Fibroblast of upper back skin (primary cell): Measurements from ENCODE around the gene ZBTB49.
"Not testable (repeated sequence)": the region's sequence is repeated elsewhere in the genome, so short reads cannot be mapped to it uniquely, and the experiment has no call there.

Experiments
- DNase-seq: peaks from one replicate; pipeline ENCODE4 v3.0.0-alpha.2; 2013

Gene ZBTB49, protein sequence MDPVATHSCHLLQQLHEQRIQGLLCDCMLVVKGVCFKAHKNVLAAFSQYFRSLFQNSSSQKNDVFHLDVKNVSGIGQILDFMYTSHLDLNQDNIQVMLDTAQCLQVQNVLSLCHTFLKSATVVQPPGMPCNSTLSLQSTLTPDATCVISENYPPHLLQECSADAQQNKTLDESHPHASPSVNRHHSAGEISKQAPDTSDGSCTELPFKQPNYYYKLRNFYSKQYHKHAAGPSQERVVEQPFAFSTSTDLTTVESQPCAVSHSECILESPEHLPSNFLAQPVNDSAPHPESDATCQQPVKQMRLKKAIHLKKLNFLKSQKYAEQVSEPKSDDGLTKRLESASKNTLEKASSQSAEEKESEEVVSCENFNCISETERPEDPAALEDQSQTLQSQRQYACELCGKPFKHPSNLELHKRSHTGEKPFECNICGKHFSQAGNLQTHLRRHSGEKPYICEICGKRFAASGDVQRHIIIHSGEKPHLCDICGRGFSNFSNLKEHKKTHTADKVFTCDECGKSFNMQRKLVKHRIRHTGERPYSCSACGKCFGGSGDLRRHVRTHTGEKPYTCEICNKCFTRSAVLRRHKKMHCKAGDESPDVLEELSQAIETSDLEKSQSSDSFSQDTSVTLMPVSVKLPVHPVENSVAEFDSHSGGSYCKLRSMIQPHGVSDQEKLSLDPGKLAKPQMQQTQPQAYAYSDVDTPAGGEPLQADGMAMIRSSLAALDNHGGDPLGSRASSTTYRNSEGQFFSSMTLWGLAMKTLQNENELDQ

DNA sequence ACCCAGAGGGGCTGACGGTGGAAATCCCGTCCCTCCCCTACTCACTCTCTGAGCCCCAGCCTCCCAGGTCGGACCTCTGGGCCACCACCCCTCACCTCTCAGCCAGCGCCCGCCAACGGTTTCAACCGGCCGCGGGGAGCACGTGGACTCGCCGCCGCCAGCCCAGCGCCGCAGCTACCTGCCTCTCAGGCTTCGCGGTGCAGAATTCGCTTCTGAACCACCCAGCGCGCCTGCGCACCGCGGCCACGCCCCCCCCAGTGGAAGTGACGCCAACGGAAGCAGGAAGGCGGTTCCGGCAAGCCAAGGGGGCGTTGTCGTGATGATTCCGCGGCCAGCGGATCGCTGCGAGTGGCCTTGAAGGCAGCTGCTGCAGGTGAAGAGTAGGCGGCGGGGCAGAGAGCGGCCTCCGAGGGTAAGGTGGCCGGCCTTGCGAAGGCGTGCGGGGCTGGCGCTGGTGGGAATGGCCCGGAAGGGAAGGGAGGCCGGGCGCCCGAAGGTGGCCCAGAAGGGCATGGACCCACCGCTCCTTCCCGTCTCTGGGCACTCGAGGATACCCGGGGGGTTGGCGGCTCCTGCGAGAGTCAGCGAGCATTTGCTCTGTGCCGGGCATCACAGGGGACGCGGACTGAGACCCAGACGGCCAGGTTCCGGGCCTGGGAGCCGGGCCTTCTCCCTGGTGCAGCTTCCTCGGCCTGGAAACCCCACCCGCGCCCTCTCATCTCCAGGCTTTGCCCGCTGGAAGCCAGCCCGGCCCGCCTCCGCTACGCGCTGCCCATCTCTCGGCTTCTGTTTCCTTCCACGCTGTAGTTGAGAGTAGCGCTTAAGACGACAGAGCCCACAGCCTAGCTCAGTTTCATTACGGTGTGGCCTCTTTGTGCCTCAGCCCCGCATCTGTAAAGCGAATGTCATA is at the start of gene ZBTB49, which contains the start of gene LYAR:
TSS of gene ZBTB49 (plus strand) at position 311 of the 910 bp plus-strand sequence. CDS start 9,695 bp downstream, outside the sequence.
TSS of gene LYAR (minus strand) at position 214 of the 910 bp plus-strand sequence. CDS start 6,412 bp downstream, outside the sequence.
- peak; percentile 83 for DNase-seq

DNA sequence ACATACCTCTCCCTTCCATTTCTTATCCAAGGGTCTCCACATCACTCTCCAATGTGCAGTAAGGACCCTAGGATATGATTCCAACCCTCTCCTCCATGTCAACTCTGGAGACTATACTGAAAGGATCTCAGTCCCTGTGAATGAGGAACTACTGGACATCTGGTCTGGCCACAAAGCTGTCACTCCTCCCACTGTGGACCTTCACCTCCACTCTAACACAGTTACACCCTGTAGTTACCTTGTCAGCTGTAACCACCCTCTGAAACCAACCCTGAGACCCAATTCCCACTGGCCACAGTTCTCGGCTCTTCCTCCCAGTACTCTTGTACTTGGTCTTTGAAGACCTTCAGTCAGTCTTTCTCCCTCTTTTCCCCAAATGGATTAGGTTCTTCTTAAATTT is 44.9 kb upstream of the ZBTB49 start:
- DNase-seq, result no peak

DNA sequence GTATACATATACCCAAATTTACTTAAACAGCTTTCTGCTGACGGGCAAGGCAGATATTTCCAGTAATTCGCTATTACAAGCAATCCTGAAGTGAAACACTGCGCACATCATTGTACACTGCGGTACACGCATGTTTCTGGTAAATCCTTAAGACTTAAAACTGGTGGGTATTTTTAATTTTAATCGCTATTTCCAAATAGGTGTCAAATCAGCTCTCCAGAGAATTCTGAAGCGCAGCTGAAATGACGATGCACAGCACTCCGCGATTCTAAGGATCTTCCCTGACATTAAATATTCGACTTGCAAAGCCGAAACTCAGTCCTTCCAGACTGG is 42.4 kb upstream of the ZBTB49 start:
- DNase-seq, result no peak

DNA sequence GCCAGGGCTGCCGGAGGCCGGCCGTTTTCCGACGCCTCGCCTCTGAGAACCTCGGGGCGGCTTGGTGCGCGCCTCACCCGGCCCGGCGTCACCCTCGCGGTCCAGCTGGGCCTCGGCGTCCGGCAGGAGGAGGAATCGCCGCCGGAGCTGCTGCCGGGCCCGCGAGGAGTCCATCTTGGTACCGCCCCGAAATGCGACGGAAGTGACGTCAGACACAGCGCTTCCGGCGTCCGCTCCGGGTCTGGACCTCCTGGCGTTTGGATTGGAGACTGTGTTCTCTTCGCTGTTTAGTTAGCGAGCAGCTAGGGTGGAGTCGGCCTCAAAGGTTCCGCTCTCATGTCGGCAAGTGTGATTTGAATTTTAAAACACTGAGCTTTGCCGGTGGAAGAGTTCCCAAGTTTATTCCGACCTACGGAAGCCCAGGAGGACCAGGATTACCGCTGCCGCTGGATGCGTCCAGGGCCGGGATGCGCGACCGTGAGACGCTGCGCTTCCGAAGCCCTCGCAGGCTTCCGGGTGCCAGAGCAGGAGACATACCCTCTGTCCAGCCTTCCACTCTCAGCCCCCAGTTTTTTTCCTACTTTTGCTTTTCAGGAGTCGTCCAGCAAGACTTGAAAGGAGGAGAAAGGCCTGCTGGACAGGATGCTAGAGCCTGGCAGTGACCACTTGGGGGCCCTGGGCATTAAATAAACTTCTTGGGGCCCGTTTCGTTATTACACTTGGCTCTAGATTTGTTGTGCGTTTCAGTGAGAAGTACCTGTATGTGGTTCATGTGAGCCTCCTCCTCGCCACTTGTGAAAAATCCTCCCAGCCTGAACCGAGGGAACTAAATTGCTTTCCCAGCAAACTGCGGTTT is 41.8 kb upstream of the ZBTB49 start, which contains the start of gene TMEM128:
TSS of gene TMEM128 (minus strand) at position 195 of the 856 bp plus-strand sequence. CDS start at position 174, 21 bp downstream.
- DNase-seq, result peak; percentile 92

DNA sequence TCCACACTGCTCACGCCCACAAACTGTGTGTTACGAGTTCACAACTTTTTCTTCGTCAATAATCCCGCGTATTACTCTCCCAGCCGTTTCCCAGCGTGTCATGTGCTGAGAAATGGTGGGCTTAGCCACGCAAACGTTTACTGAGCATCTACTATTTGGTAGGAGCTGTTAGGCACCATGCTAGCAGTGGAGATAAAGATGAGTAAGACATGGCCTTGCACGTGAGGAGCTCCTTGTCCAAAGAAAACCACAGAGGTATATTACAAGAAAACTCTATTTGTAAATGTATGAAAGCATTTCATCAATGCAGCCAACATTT is 41.2 kb upstream of the ZBTB49 start:
- DNase-seq, result peak; percentile 2

DNA sequence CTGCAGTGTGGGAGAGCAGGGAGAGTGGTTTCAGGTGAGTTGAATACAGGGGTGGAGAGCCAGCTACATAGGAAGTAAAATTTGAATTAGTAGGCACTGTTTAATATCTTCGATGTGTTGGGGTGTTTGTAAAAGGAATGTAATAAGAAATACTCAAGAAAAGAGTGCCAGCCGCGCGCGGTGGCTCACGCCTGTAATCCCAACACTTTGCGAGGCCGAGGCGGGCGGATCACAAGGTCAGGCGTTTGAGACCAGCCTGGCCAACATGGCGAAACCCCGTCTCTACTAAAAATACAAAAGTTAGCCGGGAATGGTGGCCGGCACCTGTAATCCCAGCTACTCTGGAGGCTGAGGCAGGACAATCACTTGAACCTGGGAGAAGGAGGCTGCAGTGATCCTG is 40.7 kb upstream of the ZBTB49 start:
- DNase-seq, result not testable (repeated sequence)

DNA sequence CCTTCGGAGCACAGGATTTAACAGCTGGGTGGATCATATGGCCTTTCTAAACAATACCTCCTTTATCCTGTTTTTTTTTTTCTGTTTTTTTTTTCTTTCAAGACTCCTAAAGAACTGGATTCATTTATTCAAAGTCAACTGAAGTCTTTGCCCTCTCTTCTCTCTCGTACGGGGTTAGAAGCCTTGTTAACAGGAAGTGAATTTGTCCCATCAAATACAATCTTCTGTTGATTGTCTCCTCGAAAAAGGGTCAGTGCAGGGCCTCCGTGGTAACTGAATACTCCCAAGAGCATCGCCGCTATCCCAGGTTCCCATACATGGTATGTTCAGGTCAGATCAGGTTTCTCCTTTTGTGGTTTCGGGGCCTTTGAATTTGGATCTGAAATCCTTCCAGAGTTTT is 40.2 kb upstream of the ZBTB49 start:
- no peak for DNase-seq

DNA sequence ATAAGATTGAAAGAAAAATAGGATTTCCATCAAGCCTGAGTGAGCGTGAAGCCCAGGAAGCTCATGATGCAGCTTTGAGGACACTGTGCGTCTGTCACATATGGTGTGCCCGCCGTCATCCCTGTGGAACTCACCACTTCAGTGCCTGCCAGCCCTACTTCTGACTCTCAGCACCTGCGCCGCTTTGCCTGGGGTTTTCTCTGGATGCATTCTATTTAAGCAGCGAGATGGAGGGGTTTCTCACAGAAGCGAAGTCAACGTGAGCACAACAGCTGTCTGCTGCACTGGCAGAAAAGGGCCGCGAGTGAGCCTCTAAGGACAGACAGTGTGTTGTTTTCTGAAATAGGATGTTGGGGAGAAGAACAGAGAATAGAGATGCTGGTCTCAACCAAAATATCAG is 35.9 kb upstream of the ZBTB49 start:
- no peak for DNase-seq

DNA sequence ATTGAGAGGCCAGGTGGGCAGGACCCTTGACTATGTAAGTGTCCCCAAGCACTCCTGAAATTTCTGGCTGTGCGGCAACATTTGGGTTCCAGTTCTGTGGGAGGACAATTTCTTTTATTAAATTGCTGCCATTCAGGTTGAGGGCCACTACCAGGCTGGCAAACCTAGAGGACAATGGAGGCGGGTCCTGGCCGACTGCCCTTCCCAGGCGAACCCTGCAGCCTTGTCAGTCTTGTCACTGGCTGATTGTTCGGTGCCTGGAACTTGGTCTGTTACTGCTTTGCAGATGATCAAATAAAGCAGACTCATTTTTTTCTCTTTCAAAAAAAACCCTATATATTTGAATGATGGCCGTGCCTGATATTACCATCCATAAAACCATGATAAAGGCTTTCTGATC is 35.4 kb upstream of the ZBTB49 start:
- DNase-seq, result no peak

DNA sequence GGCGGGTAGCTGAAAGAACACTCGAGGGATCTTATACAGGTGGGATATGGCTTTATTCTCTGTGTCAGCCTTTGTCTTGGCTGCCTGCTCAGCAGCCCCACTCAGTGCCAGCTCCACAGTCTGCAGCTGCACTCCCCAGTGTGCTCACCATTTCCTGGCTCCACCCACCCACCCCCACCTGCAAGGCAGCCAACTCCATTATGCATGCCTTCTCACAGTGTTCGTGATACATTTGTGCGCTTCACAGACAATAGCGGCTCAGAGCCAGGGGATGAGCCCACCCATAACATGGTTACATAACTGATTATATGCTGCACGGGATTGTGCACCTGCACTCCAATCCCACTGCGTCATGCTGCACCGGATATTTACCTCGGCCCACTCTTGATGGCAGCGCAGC is 33.3 kb upstream of the ZBTB49 start:
- DNase-seq, result no peak

DNA sequence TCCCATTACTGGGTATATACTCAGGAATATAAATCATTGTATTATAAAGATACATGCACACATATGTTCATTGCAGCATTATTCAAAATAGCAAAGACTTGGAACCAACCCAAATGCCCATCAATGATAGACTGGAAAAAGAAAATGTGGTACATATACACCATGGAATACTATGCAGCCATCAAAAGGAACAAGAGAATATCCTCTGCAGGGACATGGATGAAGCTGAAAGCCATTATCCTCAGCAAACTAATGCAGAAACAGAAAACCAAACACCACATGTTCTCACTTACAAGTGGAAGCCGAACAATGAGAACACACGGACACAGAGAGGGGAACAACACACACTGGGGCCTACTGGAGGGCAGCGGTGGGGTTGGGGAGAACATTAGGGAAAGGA is 32.3 kb upstream of the ZBTB49 start:
- not testable (repeated sequence) for DNase-seq

DNA sequence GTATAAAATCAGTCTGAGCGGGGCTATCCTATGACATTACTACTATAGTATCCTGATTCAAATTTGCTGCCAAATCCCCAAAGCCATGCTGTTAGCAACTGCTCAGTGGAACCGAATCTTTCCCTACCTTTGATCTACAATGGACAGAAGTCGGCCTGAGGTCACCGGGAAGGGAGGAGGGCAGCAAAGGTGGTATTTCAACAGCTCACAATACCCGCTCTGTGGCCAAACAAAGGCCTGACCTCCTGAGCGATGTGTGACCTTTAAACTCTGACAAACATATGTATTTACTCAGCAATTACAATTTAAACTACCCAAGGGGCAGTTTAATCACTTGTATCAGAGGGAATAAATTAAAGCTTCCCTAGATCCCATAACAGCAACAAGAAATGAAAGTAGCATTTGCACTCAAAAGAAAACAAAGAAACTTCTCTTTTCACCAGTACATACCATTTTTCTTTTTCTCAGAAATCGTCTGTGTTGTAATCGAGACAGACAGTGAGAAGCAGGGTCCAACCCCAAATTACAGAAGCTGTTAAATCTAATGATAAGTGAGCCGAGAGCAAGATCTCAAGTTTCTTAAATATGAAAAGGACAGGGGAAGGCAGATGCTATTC is 30.5 kb upstream of the ZBTB49 start:
- DNase-seq, result no peak

DNA sequence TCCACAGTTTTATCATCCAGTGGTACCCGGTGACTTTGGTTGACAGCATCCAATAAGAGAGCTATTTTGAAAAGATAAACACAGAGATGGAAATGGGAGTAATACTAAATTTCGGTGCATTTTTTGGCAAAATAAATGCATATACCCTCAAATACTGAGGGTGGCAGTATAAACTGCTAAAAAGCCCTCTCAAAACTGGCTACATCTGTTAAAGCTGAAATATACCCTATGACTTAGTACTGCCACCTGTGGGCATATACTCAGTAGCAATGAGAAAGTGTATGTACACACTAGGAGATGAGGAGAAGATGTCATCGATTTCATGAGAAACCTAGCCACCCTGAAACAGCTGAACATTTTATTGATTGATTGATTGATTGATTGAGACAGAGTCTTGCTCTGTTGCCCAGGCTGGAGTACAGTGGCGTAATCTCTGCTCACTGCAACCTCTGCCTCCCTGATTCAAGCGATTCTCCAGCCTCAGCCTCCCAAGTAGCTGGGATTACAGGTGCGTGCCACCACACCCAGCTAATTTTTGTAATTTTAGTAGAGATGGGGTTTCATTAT is 29.8 kb upstream of the ZBTB49 start:
- peak; percentile 51 for DNase-seq

DNA sequence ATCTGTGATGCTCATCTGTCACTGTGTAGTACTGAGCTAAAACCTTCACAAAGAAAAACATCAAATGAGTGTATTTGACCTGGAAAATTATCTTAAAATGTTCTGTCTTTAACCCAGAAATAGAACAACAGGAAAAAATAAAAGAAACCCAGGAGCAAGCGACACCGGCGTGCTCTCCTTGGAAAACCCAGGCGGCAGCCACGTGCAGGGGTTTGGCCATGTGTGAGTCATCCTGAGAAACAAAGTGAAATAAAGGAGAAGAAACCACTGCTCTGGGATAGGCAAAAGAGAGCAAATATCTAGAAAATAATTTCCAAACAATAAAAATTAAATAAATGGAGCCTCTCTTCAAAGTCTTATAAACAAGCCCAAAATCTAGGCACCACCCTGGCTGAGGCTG is 22.1 kb upstream of the ZBTB49 start:
- DNase-seq, result no peak

DNA sequence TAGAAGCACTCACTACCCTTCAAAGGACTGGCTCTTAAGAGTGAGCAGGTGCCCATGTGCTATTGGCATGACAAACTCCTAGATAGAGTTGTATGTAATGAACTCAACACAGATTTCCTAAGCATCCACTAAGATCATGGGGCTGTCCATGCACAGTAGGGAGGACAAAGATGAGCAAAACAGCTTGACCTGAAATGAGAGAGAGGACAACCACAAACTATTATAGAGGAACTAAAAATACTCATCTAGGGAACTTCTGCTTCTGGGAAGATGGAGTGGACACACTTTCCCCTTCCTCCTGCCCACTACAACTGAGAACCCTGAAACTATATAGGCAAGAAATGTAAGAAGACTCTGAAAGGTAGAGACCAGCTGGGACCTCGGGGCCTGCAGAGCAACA is 21.3 kb upstream of the ZBTB49 start:
- no peak for DNase-seq

DNA sequence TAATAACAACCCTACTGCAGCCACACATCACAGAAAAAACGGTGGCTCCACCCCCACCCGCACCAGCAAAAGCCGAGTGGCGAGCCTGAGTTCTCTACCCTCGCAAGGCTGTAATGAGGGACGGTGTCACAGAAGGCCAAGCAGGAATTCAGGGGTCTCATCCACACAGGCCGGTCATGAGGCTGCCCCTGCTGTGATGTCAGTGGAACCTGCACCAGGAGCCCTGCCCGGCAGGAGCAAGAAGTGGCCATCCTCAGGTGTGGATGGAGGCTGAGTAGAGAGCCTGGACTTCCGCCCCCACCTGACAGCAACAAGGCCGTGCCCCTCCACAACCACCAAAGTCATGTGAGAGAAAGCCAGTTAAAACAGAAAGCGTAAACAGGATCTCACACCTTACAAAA is 20.7 kb upstream of the ZBTB49 start:
- no peak for DNase-seq

DNA sequence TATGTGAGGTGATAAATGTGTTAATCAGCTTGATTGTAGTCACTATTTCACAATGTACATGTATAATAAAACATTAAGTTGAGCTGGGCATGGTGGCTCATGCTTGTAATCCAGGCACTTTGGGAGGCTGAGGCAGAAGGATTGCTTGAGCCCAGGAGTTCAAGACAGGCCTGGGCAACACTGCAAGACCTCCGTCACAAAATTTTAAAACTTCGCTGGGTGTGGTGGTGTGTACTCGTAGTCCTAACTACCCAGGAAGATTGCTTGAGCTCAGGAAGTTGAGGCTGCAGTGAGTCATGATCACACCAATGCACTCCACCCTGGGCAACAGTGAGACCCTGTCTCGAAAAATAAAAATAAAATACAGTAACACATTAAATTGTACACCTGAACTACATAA is 20.2 kb upstream of the ZBTB49 start:
- no peak for DNase-seq

DNA sequence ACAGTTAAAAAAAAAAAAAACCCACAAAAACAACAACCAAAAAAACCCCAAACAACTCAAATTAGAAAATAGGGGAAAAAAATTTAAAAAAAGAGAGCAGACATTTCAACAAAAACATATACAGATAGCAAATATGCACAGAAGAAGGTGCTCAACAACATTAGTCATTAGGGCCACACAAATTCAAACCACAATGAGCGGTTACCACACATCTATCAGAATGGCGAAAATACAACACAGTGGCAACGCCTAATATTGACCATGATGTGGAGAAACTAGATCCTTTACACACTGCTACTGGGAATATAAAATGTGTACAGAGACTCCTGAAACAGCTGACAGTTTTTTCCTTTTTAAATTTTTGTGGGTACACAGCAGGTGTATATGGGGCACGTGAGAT is 19.5 kb upstream of the ZBTB49 start:
- DNase-seq, result no peak

DNA sequence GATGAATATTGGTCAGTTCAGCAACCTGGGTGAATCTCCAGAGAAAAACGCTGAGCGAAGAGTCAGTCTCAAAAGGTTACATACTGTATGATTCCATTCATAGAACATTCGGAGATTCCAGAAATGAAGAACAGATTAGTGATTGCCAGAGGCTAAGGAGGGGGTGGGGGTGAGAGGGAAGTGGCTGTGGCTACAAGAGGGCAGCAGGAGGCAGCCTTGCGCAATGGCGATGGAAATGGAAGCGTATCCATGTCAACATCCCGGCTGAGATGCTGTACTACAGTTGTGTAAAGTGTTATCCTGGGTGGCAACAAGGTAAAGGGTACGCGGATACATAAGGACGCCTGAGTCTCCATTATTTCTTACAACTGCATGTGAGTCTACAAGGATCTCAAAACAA is 18.1 kb upstream of the ZBTB49 start:
- no peak for DNase-seq

DNA sequence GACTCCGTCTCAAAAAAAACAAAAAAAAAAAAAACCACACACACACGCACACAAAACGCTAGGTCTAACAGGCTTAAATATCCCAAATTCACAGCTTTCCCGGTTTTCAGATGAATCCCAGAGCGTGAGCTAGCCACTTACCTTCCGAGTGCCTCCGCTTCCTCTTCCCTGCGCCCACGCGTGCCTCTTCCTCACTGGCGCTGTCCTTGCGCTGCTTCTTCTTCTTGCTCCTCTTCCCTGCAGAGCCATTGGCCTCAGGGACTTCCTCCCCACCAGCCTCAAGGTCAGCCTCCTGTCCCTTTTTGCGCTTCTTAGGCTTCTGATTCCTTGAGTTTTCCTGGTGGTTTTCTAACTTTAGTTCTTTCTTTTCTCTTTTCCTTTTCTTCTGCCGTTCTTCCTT is 15.8 kb upstream of the ZBTB49 start:
- DNase-seq, result no peak

DNA sequence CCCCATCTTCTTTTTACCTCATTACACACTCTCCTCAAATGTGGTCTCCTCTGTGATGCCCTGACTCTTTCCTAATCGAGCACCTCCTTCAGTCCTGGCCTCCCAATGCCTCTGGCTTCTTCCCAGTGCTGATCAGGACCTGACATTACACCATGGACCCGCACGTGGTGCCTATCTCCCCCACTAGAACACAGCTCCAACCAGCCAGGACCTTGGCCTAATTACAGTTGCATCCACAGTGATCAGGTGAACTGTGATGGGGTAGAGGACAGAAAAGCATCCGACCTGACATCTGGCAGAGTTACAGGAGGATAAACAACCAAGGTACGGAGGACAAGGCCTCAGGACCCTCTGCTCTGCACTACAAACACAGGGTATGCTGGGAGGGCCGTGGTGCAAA is 12.5 kb upstream of the ZBTB49 start:
- DNase-seq, result no peak
